HG03135 (cell line): ENCODE results near the gene ATP11A.

Experiments used
- ATAC-seq: cut with Tn5 transposase; IDR thresholded peaks from one replicate; pipeline ENCODE4 v1.9.1; 2021; ENCODE audit warnings: mild to moderate bottlenecking, moderate library complexity; ENCODE audit not compliant: unreplicated experiment

ATP11A gene

GRCh38 chr13:112888238-112889111, 198.6 kb downstream of the ATP11A start:
- ATAC-seq: no peak

GRCh38 chr13:112889351-112890290, 199.8 kb downstream of the ATP11A start:
- no peak for ATAC-seq

- ATAC-seq: no peak
Observed at GRCh38 chr13:112890316-112891145, 200.7 kb downstream of the ATP11A start.

- no peak for ATAC-seq
Observed at GRCh38 chr13:112891477-112892401, 201.9 kb downstream of the ATP11A start.

GRCh38 chr13:112892426-112893206, 202.8 kb downstream of the ATP11A start:
- ATAC-seq: no peak

GRCh38 chr13:112893207-112893569, 203.3 kb downstream of the ATP11A start:
- ATAC-seq: no peak

GRCh38 chr13:112893570-112894422, 204.0 kb downstream of the ATP11A start:
- ATAC-seq: peak; percentile 54

GRCh38 chr13:112894423-112894672, 204.5 kb downstream of the ATP11A start:
- no peak for ATAC-seq

GRCh38 chr13:112894673-112895481, 205.0 kb downstream of the ATP11A start:
- no peak for ATAC-seq

GRCh38 chr13:112895521-112896465, 206.0 kb downstream of the ATP11A start:
- ATAC-seq: no peak

- ATAC-seq: no peak
Observed at GRCh38 chr13:112896736-112897602, 207.1 kb downstream of the ATP11A start.

- ATAC-seq: no peak
Observed at GRCh38 chr13:112897603-112897955, 207.7 kb downstream of the ATP11A start.

GRCh38 chr13:112897956-112898620, 208.2 kb downstream of the ATP11A start:
- ATAC-seq: no peak

- no peak for ATAC-seq
Observed at GRCh38 chr13:112898621-112899280, 208.9 kb downstream of the ATP11A start.
